ENCODE measurements around the gene TGM2.

DNA sequence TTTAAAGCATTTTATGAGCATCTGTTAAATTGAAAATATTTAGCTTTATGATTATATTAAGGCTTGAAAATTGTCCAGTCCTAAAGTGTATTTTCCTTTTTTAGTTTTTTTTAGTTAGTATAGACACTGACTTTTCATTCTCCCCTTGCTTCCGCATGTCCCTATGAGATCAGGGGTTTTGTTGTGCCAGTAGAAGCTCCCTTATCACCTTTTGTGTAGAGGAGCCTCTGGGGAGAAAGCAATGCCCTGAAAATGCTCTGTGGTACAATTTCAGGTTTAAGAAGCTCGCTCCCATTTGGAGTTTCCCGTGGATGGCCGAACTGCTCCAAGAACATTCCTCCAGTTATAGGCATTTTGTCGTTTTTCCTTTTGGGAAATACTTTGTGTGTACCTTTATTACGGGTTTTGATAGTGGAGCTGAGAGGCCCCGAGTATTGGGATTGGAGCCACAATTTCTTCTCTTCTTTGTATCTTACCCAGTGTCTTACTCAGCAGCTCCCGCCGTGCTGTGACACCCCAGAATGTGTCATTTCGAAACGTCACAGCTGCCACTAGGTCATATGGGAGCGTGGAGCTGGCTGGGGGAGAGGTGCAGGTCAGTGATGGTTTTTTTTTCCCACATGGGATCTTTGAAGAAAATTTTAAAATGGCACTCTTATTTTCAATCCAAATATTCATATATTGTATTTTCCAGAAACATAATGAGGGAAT is 81.6 kb downstream of the TGM2 start:
- TF ChIP-seq, protein P1, sequence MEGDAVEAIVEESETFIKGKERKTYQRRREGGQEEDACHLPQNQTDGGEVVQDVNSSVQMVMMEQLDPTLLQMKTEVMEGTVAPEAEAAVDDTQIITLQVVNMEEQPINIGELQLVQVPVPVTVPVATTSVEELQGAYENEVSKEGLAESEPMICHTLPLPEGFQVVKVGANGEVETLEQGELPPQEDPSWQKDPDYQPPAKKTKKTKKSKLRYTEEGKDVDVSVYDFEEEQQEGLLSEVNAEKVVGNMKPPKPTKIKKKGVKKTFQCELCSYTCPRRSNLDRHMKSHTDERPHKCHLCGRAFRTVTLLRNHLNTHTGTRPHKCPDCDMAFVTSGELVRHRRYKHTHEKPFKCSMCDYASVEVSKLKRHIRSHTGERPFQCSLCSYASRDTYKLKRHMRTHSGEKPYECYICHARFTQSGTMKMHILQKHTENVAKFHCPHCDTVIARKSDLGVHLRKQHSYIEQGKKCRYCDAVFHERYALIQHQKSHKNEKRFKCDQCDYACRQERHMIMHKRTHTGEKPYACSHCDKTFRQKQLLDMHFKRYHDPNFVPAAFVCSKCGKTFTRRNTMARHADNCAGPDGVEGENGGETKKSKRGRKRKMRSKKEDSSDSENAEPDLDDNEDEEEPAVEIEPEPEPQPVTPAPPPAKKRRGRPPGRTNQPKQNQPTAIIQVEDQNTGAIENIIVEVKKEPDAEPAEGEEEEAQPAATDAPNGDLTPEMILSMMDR (IDR thresholded peaks at IDR 0.05), result no peak
- TF ChIP-seq POLR2A (IDR thresholded peaks at IDR 0.05), result no peak
